ENCODE data around the gene FRMD3. TPM values are rescaled to one million over a fixed set of nuclear protein-coding genes. Genes with fewer than 3 reads are reported as not detected.

The FRMD3 gene
- polyA plus RNA-seq, 1 donor from 2014 or later = 13.0 TPM

- no peaks in the 10 kb centered on the region for H3K36me3 ChIP-seq (ENCODE audit: insufficient read depth, low read length)
- H3K4me2 ChIP-seq (ENCODE audit: low read length) = no peak overlapping the region
- H3K27me3 ChIP-seq (ENCODE audit: insufficient read depth, low read depth, low read length) = no peaks in the 10 kb centered on the region
- no peak overlapping the region for H2AFZ ChIP-seq (ENCODE audit: low read depth, low read length)
- TF ChIP-seq, protein P1, sequence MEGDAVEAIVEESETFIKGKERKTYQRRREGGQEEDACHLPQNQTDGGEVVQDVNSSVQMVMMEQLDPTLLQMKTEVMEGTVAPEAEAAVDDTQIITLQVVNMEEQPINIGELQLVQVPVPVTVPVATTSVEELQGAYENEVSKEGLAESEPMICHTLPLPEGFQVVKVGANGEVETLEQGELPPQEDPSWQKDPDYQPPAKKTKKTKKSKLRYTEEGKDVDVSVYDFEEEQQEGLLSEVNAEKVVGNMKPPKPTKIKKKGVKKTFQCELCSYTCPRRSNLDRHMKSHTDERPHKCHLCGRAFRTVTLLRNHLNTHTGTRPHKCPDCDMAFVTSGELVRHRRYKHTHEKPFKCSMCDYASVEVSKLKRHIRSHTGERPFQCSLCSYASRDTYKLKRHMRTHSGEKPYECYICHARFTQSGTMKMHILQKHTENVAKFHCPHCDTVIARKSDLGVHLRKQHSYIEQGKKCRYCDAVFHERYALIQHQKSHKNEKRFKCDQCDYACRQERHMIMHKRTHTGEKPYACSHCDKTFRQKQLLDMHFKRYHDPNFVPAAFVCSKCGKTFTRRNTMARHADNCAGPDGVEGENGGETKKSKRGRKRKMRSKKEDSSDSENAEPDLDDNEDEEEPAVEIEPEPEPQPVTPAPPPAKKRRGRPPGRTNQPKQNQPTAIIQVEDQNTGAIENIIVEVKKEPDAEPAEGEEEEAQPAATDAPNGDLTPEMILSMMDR (IDR thresholded peaks at IDR 0.05; ENCODE audit: poor library complexity, severe bottlenecking) = no peak
- TF ChIP-seq POLR2AphosphoS5 (IDR thresholded peaks at IDR 0.05) (no peak), RAD21 (conservative IDR thresholded peaks at IDR 0.05) (no peak), MXI1 (conservative IDR thresholded peaks at IDR 0.05; ENCODE audit: poor library complexity, severe bottlenecking) (no peak)
- no peaks in the 10 kb centered on the region for H3K79me2 ChIP-seq (replicated peaks; ENCODE audit: insufficient read depth, low read length)
- no peak overlapping the region for H3K4me3 ChIP-seq (ENCODE audit: low read length)
- no peak overlapping the region for H3K27ac ChIP-seq (ENCODE audit: low read length)
- no peak overlapping the region for H3K9ac ChIP-seq (ENCODE audit: low read length)
- H3K9me2 ChIP-seq (ENCODE audit: insufficient read depth, low read length) = no peaks in the 10 kb centered on the region
- H3K9me3 ChIP-seq (ENCODE audit: low read length) = no peaks in the 10 kb centered on the region
- no peaks in the 10 kb centered on the region for H4K20me1 ChIP-seq (ENCODE audit: insufficient read depth)
- no peaks in the 10 kb centered on the region for H3F3A ChIP-seq (ENCODE audit: insufficient read depth, low read length, poor library complexity, severe bottlenecking)
Measured at GRCh38 chr9:83406921-83407320, 131.3 kb downstream of the FRMD3 start.

GRCh38 chr9:83405759-83406158 is 132.4 kb downstream of the FRMD3 start:
- H3K4me2 ChIP-seq (ENCODE audit: low read length) = no peak overlapping the region
- H3K27me3 ChIP-seq (ENCODE audit: insufficient read depth, low read depth, low read length) = no peaks in the 10 kb centered on the region
- no peaks in the 10 kb centered on the region for H3F3A ChIP-seq (ENCODE audit: insufficient read depth, low read length, poor library complexity, severe bottlenecking)
- H3K9me2 ChIP-seq (ENCODE audit: insufficient read depth, low read length) = no peaks in the 10 kb centered on the region
- H3K36me3 ChIP-seq (ENCODE audit: insufficient read depth, low read length) = no peaks in the 10 kb centered on the region
- TF ChIP-seq, protein P1 (IDR thresholded peaks at IDR 0.05; ENCODE audit: poor library complexity, severe bottlenecking) = no peak
- no peak overlapping the region for H3K9ac ChIP-seq (ENCODE audit: low read length)
- no peaks in the 10 kb centered on the region for H4K20me1 ChIP-seq (ENCODE audit: insufficient read depth)
- no peaks in the 10 kb centered on the region for H3K79me2 ChIP-seq (replicated peaks; ENCODE audit: insufficient read depth, low read length)
- no peak overlapping the region for H3K27ac ChIP-seq (ENCODE audit: low read length)
- no peak overlapping the region for H3K4me3 ChIP-seq (ENCODE audit: low read length)
- H2AFZ ChIP-seq (ENCODE audit: low read depth, low read length) = no peak overlapping the region
- H3K9me3 ChIP-seq (ENCODE audit: low read length) = no peaks in the 10 kb centered on the region

GRCh38 chr9:83403527-83404238 is 134.5 kb downstream of the FRMD3 start:
- H3K9ac ChIP-seq (ENCODE audit: low read length) = no peak overlapping the region
- no peaks in the 10 kb centered on the region for H3F3A ChIP-seq (ENCODE audit: insufficient read depth, low read length, poor library complexity, severe bottlenecking)
- H3K9me3 ChIP-seq (ENCODE audit: low read length) = no peaks in the 10 kb centered on the region
- TF ChIP-seq REST (IDR thresholded peaks at IDR 0.05; ENCODE audit: borderline replicate concordance) = peak; percentile 42
- no peak for TF ChIP-seq TAF1 (IDR thresholded peaks at IDR 0.05; ENCODE audit: low read depth)
- TF ChIP-seq EZH2 (IDR thresholded peaks at IDR 0.05; ENCODE audit: borderline replicate concordance, insufficient read depth, low read length, poor library complexity, severe bottlenecking) = no peak
- no peaks in the 10 kb centered on the region for H3K9me2 ChIP-seq (ENCODE audit: insufficient read depth, low read length)
- H4K20me1 ChIP-seq (ENCODE audit: insufficient read depth) = no peaks in the 10 kb centered on the region
- no peak overlapping the region for H2AFZ ChIP-seq (ENCODE audit: low read depth, low read length)
- no peaks in the 10 kb centered on the region for H3K27me3 ChIP-seq (ENCODE audit: insufficient read depth, low read depth, low read length)
- H3K27ac ChIP-seq (ENCODE audit: low read length) = peak overlapping the region; percentile 23
- H3K36me3 ChIP-seq (ENCODE audit: insufficient read depth, low read length) = no peaks in the 10 kb centered on the region
- H3K4me2 ChIP-seq (ENCODE audit: low read length) = no peak overlapping the region
- H3K4me3 ChIP-seq (ENCODE audit: low read length) = no peak overlapping the region
- no peaks in the 10 kb centered on the region for H3K79me2 ChIP-seq (replicated peaks; ENCODE audit: insufficient read depth, low read length)

All from neural cell (in vitro differentiated cells).